Liver (tissue), 2 donors: ENCODE data around the gene SLC1A5.

Source experiments
- GABPA ChIP-seq, 2 donors: IDR thresholded peaks in 1 of 2; conservative IDR thresholded peaks in 1 of 2; 2 replicates each; pipeline ENCODE4 v1.6.1; 2016; ENCODE audit warnings: antibody characterized with exemption in 2 of 2, mild to moderate bottlenecking in 1 of 2, moderate library complexity in 1 of 2
- TAF1 ChIP-seq: conservative IDR thresholded peaks from 2 replicates; pipeline ENCODE4 v1.6.1; 2016; ENCODE audit warnings: antibody characterized with exemption, mild to moderate bottlenecking
- donor health status: healthy.

DNA sequence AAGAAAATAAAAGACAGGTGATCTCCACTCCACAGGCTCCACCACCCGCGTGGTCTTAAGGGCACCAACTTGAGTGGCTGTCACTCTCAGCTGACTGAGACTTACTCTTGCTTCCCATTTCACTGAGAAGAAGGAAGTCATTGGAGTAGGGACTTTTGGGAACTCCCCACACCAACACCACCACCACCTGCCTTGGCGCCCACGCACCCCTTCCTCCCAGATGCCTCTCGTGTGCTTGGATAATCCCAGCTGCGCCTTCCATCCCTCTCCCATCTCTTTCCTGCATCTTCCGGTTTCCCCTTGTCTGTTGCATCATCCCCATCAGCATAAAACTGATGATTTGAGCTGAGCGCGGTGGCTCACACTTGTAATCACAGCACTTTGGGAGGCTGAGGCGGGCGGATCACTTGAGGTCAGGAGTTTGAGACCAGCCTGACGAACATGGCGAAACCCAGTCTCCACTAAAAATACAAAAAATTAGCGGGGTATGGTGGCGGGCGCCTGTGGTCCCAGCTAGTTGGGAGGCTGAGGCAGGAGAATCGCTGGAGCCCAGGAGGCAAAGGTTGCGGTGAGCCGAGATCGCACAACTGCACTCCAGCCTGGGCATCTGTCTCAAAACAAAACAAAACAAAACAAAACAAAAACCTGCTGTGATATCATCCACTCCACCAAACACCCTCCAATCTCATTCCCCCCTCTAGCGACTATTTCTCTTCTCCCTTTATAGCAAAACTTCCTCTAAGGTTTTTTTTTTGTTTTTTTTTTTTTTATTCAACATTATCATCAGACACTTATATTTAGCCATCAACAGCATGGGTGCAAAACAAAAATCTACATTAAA, 36.7 kb upstream of the SLC1A5 start:
- TF ChIP-seq GABPA (IDR thresholded peaks at IDR 0.05 in 1 of 2, conservative IDR thresholded peaks at IDR 0.05 in 1 of 2) (no peak), TAF1 (no peak)
